Measurements from ENCODE around the gene HMGCR.

The HMGCR gene

DNA sequence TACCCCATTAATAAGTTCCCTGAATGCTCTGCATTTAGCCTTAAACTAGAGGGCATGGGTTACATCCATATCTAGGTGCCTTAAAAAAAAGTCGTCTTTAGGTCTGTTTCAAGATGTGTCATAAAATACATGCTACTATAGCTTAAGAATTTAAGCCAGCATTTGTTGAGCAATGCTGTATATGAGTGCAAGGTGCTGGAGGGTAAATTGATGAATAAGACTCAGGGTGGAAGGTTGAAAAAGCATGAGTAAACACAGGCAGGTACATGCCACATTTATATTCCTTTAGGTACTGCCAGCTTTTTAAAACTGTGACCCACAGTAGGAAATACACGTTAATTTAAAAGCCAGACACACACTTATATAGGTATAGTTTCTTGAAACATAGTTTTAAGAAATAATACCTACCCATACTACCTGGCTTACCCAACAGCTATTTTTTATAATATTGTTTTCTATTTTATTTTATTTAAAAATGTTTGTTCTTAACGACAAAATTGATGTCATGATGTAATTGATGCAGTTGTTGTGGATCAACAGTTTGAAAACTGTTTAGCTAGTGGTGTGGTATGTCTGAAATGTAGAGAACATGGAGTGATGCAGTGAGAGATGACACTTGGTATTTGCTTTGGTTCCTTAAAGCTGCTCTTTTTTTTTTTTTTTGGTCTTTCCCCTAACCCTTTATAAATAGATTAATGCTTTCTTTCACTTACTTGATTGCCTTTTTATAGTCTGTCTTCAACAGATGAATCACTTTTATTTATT is 3.9 kb downstream of the HMGCR start:
- DNase-seq (ENCODE audit: insufficient read length, low spot score) (no peak), FAIRE-seq (no peak)

DNA sequence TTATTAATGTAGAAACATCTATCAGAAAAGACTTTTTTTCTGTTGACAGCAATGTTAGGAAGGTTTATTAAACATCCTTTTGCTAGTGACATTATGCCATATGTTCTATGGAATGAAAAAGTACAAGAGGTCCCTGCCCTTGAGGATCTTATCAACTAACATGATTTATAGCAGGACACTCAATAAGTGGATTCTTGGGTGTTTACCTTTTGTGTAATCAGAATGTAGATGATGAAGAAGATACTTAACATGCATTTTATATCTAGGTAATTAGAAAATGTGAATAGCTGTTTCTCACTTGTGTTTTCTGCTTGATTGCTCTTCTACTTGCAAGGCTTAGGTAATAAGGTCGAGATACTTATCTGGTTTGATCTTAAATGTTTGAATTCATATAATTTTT is 4.9 kb downstream of the HMGCR start:
- DNase-seq (ENCODE audit: insufficient read length, low spot score) (no peak), FAIRE-seq (no peak)

DNA sequence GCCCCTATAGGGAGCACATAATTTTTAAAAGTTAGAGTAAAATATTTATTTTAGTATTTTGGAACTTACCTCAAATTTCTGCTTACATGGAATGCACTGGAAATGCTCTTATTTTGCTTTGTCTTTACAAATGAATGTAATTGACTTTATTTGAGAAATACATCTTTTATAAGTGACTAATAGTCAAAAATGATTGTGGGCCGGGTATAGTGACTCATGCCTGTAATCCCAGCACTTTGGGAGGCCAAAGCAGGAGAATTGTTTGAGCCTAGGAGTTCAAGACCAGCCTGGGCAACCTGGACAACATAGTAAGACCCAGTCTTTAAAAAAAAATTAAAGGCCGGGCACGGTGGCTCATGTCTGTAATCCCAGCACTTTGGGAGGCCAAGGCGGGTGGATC is 5.8 kb downstream of the HMGCR start:
- no peak for FAIRE-seq
- no peak for DNase-seq (ENCODE audit: insufficient read length, low spot score)

DNA sequence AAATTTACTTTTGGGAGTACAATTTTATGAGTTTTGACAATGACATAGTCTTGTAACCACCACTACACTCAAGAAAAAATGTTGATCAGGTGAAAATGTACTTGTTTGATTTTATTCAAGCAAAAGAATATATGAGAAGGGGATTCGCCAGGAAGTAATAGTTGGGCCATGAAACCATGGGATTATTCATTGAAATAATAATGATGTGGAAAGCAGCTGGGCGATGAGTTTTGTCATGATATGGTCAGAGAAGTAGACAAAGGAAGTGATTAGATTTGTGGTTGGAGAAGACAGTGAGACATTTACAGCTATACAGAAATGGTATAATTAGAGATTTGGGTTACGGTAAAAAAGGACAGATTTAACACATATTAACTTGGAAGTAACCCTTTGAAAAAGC is 11.2 kb downstream of the HMGCR start:
- no peak for FAIRE-seq
- DNase-seq (ENCODE audit: insufficient read length, low spot score), result no peak

DNA sequence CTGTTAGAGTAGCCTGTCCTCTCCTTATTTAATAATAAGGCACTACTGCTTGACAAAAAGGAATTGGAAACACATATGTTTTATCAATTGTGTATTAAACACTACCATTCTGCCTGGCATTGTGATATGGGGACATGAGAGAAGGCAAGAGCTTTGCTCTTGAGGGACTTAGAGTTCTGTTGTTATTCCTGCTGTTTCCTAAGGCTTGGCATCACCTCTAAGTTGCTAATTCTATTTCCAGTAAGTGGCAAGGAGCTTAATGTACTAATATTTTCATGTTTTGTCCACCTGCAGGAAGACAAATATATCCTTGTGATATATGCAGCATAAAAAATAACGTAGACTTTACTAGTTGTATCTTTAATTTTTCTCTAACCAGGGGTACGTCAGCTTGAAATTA is 12.6 kb downstream of the HMGCR start:
- no peak for FAIRE-seq
- no peak for DNase-seq (ENCODE audit: insufficient read length, low spot score)

DNA sequence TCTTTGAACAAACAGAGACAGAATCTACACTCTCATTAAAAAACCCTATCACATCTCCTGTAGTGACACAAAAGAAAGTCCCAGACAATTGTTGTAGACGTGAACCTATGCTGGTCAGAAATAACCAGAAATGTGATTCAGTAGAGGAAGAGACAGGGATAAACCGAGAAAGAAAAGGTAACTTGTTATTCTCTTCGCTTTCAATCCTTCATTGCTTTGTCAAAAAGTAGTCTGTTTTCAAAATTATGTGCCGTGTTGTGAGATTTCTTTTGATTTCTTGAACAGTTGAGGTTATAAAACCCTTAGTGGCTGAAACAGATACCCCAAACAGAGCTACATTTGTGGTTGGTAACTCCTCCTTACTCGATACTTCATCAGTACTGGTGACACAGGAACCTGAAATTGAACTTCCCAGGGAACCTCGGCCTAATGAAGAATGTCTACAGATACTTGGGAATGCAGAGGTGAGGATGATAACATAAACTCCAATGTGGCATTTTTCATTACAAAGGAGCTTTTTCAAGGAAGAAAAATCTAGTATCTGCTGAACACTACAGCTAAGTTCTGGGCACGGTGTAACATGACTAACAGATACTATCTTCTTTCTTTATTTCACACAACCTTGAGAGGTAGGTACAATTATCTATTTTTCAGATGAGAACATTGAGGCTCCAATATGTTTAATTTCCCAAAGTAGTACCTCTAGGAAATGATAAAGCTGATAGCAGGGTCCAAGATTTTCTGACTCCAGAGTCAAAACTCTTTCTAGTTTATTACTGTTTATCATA is 14.3 kb downstream of the HMGCR start:
- no peak for DNase-seq (ENCODE audit: insufficient read length, low spot score)
- FAIRE-seq, result peak; percentile 47

DNA sequence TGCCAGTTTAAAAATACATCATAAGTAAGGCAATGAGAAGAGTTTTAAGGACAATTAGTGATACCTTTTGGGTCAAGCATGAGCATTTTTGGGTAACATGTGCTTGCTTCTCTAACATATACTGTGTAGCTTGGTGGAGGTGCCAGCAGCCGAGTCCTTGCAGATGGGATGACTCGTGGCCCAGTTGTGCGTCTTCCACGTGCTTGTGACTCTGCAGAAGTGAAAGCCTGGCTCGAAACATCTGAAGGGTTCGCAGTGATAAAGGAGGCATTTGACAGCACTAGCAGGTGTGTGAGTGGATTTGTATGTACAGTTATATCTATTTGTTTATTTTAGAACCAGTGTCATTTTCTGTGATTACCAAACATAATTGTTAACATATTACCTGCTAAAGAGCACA is 18.2 kb downstream of the HMGCR start:
- FAIRE-seq (no peak), DNase-seq (ENCODE audit: insufficient read length, low spot score) (no peak)

DNA sequence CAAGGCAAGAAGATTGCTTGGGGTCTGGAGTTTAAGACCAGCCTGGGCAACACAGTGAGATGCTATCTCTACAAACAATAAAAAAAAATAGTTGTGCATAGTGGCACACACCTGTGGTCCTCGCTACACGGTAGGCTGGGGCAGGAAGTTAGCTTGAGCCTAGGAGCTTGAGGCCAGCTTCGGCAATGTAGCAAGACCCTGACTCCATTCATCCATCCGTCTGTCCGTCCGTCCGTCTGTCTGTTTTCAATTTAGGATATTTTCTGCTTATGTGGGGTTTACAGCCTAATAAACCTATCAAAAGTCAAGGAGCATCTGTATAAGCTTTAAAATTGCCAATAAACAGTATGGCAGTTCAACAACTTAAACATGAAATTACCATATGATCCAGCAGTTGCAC is 19.7 kb downstream of the HMGCR start:
- DNase-seq (ENCODE audit: insufficient read length, low spot score), result no peak
- FAIRE-seq, result no peak

DNA sequence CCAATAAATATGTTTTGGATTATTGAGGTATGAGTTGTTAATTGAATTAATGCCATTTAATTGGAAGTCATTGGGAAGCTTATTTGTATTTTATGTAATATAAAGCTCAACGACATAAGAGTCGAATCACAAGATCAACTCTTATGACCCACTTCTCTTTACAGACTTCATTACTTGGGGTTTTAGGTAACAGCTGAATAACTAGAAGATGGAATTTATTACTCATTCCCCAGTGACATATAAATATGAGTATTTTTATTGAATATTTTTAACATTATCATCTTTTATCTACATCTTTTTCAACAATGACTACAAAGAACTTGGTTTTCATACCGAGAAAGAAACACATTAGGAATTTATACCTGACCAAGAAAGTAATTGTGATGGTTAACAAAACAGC is 21.1 kb downstream of the HMGCR start:
- FAIRE-seq (no peak), DNase-seq (ENCODE audit: insufficient read length, low spot score) (no peak)

DNA sequence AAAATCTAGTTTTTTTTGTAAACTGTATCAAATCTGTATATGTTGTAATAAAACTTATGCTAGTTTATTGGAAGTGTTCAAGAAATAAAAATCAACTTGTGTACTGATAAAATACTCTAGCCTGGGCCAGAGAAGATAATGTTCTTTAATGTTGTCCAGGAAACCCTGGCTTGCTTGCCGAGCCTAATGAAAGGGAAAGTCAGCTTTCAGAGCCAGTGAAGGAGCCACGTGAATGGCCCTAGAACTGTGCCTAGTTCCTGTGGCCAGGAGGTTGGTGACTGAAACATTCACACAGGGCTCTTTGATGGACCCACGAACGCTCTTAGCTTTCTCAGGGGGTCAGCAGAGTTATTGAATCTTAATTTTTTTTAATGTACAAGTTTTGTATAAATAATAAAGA is 24.3 kb downstream of the HMGCR start:
- DNase-seq (ENCODE audit: insufficient read length, low spot score), result no peak
- FAIRE-seq, result no peak

DNA sequence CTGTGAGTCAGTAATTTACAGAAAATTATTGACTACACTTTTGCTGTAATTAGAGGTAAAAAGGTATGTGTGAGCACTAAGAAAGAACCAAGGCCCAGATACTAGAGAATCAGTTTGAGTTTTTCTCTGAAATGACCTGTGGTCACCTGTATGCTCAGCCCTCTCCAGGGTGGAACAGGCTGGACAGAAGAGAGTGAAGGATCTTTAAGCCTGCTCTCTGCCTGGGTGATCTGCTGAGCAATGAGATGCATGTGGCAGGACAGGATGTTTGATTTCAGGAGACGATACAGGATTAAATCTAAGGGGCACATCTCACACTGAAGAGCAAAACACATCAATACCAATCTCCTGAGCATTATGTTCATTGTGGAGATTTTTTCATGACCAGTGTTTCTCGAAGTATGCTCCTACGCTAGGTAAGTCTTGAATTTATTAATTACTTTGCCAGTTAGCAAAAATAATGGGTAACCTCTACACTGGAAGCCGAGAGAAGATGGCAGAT is 25.5 kb downstream of the HMGCR start:
- DNase-seq (ENCODE audit: insufficient read length, low spot score) (no peak), FAIRE-seq (no peak)

DNA sequence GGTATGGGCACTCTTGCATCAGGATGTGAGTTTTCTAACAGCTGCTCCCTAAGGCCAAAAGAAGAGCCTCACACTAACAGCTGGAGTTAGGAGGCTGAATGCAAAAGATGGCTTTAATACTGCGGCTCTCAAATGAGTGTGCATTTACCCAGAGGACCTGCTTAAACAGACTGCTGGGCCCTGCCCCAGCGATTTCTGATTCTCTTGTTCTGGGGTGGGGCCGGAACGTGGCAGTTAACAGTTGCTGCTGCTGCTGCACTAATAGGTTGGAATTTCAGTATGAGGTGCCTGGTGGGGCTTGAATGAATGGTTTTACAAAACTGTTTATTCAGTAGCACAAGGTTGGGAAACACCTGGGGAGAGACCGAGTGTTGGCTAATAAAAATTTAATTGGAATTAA is 26.1 kb downstream of the HMGCR start:
- FAIRE-seq (no peak), DNase-seq (ENCODE audit: insufficient read length, low spot score) (no peak)

DNA sequence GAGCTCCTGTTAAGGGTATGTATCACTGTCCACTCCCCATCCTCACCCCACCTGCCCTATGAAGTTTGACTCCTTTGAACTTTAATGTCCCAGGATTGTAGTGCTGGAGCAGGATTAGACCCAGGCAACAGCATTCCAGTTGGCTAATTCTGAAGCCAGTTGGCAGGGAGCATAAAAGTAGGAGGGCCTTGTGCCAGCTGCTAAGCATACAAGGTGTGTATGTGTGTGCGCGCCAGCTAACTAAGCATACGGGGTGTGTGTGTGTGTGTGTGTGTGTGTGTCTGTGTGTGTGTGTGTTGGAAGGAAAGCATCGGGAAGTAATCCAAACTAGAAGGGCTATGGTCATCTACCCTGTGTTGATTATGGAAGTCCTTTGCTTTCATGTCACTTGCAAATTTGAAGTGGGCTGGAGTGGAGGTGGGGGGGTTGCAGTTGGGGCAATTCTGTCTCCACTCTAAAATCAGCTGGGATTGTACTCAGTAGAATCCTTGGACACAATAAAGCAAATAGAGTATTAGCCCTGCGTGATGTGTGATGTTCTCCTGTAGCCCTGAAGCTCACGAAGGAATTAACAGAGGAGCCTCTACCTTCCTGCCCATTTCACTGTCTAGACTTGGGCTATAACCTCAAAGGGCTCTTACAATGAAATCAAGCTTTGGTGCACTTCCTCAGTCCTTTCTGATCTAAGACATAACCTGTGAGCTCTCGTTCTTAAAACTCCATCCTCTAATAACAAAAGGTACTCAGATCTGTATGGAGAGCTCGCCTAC is 26.9 kb downstream of the HMGCR start:
- no peak for FAIRE-seq
- no peak for DNase-seq (ENCODE audit: insufficient read length, low spot score)

DNA sequence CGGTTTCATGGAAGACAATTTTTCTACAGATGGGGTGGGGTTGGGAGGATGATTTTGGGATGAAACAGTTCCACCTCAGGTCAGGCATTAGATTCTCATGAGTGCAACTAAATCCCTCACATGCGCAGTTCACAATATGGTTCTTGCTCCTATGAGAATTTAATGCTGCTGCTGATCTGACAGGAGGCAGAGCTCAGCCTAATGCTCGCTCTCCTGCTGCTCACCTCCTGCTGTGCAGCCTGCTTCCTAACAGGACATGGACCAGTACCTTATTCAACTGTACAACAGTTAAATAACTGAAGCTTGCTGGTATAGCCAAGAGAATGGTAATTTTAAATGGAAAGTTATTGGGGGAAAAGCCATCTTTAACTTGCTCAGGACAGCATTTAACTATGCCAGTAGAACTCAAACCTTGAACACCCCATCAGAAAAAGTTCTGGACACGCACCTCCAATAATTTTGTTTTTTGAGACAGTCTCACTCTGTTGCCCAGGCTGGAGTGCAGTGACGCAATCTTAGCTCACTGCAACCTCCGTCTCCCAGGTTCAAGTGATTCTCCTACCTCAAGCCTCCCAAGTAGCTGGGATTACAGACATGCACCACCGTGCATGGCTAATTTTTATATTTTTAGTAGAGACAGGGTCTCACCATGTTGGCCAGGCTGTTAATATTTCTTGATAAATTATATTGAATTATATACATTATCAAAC is 27.7 kb downstream of the HMGCR start:
- no peak for FAIRE-seq
- DNase-seq (ENCODE audit: insufficient read length, low spot score), result no peak

DNA sequence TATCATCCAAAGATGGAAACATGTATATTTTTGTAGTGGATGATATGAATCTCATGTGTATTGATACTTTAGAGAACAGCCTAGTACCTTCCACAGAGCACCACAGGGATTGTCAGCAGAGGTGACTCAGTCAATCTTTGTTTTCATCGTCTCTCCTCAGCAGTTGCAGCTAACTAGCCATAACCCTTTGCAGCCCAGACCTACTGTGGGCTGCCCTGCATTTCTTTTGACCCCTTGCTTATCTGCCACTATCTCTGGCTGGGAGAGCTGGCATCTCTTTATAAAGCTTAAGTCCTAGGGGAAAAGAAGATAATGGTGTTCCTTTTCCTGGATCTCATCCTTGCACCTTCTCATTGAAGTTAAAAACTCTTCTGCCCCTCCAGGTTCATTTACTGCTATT is 28.7 kb downstream of the HMGCR start:
- FAIRE-seq (no peak), DNase-seq (ENCODE audit: insufficient read length, low spot score) (no peak)

DNA sequence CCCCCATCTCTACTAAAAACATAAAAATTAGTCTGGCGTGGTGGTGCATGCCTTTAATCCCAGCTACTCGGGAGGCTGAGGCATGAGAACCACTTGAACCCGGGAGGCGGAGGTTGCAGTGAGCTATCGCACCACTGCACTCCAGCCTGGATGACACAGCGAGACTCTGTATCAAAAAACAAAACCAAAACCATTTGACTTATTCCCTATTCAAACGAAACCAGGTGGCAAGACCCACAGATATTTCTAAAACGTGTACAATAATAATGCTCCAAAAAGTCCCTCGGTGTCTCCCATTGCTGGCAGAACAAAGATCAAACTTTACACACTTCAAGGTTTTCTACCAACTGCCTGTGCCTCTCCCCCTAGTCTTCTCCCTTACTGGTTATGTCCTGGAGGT is 29.8 kb downstream of the HMGCR start:
- FAIRE-seq (peak; percentile 76), DNase-seq (ENCODE audit: insufficient read length, low spot score) (peak; percentile 7)

DNA sequence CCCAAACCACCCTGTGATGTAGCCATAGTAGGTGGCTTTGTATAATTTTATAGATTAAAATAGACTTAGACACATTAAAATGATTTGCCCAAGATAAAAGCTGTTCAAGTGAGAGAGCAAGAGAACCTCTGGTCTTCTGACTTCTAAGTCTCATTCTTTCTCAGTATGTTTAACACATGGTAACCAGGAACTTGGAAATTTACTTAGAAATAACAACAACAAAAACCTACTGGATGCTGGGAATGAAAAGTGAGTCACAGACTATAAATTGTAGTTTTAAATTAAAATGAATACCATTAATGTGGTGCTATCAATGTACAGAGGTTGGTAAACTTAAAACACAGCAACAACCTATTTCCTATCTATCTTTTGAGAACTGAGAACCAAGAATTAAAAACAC is 30.4 kb downstream of the HMGCR start:
- DNase-seq (ENCODE audit: insufficient read length, low spot score), result no peak
- FAIRE-seq, result no peak

DNA sequence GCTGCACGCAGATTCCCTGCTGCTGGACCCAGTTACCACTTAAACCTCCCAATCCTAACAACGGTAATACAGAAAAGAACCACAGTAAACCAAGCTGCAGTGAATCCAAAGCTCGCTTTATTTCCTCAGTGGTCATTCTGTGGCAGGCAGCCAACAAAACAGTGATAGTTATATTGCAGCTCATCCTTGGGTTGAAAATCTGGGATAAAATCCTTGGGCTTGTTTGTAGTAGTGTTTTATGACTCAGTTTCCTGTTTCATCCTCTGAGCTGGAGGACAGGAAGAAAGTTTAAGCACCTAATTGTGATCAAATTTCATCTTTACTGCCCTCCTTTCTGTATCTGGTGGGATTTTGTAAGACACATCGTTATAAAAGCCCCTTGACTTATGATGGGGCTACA is 31.4 kb downstream of the HMGCR start:
- FAIRE-seq, result no peak
- DNase-seq (ENCODE audit: insufficient read length, low spot score), result no peak

DNA sequence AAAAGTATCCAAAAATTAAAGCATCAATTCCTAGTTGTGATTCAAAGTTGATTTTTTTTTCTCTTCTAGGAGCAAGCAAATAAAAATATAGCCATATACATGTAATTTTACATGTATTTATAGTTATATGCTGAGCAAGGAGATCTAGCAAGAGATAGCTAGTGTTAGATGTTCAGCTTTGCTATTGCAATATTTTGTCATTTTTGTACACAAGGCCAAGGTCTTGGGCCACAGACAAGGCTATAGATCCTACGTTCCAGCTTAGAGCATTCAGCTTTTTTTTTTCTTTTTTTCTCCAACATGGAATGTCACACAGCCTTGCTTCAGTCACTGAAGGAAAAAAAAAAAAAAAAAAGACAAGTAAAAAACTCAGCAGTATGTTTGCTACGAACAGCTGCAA is 36.8 kb downstream of the HMGCR start:
- FAIRE-seq (no peak), DNase-seq (ENCODE audit: insufficient read length, low spot score) (no peak)

DNA sequence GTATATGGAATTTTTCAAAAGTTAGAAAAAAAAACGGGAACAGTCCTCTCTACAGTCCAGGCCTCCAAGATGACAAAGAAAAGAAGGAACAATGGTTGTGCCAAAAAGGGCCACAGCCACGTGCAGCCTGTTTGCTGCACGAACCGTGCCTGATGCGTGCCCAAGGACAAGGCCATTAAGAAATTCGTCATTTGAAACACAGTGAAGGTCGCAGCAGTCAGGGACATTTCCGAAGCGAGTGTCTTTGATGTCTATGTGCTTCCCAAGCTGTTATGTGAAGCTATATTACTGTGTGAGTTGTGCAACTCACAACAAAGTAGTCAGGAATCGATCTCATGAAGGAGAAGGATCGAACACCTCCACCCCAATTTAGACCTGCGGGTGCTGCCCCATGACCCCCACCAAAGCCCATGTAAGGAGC is 37.4 kb downstream of the HMGCR start:
- DNase-seq (ENCODE audit: insufficient read length, low spot score), result no peak

DNA sequence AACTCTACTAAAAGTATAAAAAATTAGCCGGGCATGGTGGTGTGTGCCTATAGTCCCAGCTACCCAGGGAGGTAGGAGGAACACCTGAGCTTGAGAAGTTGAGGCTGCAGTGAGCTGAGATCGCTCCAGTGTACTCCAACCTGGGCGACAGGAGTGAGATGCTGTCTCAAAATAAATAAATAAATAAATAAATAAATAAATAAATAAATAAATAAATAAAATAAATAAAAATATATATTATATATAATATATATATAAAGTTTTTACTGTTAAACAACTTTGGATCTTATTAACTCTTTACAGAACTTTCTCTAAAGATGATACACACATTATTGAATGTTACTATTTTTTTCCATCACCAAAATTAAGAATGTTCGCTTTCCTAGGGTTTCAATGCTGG is 38.4 kb downstream of the HMGCR start:
- no peak for FAIRE-seq
- no peak for DNase-seq (ENCODE audit: insufficient read length, low spot score)

More for the DNA sequence above, 37.4 kb downstream of the HMGCR start:
- FAIRE-seq, result no peak

Measured in GM19239 (cell line).